GM15510 (cell line): ENCODE results near the gene RAB7B.

ENCODE experiments used
- POLR2A ChIP-seq: IDR thresholded peaks from 3 replicates; pipeline ENCODE4 v1.6.1; 2011; ENCODE audit warnings: borderline replicate concordance; ENCODE audit not compliant: insufficient read length; ENCODE audit errors: extremely low read depth

RAB7B gene

DNA sequence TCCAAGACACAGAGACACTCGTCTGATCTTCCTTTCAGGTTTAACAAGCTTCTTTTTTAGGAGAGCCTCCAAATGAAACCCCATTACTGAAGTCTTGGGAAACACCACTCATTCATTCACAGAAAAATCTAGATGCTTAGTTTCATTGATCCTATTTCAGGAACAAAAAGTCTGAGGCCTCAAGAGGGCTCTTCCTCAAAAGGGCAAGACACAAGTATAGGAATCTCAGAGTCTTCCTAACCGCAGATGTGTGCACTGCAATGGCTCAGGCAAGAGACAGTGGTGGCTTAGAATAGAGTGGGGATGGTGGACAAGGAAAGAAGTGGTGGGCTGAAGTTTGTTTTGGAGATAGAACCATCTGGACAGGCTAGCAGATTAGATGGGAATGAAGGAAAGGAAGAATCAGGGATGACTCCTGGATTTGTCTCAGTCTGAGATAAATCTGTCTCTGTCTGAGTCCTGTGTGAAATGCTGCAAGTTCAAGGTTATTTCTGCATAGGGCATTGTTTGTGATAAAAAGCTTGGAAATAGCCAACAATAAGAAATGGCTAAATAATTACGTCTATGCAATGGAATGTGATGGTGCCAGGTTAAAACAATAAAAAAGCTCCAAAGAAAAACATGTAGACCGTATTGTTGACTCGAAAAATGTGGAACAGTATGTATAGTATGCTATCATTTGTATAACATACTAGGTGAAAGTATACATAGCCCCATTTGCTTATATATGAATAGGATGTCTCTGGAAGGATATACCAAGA, 29.4 kb upstream of the RAB7B start:
- no peak for TF ChIP-seq POLR2A

DNA sequence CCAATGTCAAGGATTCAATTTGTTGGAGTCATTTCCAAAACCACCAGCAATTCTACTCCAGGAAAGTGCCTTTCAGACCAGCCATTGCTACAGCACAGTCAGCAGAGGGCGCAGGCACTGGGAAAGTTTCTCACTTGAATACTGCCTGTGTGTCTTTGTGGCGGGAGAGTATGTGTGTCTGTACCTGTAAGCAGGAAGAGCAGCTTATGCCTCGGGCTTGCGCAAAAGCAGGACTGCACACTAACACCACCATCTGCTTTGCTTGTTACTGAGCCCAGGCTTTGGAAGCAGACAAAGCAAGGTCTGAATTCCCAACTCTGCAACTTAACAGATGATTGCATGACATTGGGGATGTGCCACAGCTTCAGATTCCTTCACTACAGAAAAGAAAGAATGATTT, 27.5 kb upstream of the RAB7B start:
- TF ChIP-seq POLR2A = no peak

- no peak for TF ChIP-seq POLR2A
Measured at GRCh38 chr1:206030191-206030590, 27.0 kb upstream of the RAB7B start.

- no peak for TF ChIP-seq POLR2A
Measured at GRCh38 chr1:206029484-206029883, 26.3 kb upstream of the RAB7B start.

GRCh38 chr1:206025283-206025820, 22.2 kb upstream of the RAB7B start:
- TF ChIP-seq POLR2A = no peak

DNA sequence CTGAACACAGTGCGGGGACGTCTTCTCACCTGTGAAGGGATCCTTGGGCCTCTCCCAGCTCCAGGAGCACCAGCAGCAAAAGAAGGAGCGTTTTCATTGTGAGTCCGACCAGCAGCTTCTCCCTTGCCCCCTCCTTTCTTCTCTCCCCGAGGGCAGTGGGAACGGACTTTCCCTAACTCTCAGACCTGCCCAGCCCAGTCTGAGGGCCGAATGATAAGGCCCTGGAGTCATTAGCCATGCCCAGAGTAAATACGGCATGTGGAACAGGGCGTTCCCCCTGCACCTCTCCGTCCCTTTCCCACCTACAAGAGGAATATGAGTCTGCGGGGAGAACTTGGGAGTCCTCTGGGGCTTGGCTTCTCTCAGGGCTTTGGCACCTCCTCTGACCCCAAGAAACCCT, 20.5 kb upstream of the RAB7B start, which contains the start of gene CTSE:
CTSE (minus strand) TSS at position 201 of the 400 bp plus-strand sequence; CDS start at position 97, 104 bp downstream.
- TF ChIP-seq POLR2A = no peak

DNA sequence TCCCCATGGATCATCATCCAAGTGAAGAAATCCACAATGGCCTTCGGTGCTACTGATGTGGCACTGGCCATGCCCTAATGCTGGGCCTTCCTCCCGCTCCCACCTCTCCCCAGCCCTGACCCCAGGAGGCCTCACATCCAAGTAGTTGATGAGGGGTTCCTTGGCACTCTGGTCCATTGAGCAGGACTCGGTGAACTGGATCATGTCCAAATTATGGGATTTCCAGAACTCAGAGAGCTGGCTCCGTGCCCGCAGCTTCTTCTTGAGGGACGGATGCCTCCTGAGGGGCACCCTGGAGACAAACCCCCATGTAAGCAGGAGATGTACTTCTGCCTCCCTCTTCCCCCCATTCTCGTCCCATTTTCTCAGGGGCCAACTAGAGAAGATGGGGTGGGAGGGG, 19.6 kb upstream of the RAB7B start:
- no peak for TF ChIP-seq POLR2A

- TF ChIP-seq POLR2A = no peak
Measured at GRCh38 chr1:206021626-206022365, 18.6 kb upstream of the RAB7B start.

DNA sequence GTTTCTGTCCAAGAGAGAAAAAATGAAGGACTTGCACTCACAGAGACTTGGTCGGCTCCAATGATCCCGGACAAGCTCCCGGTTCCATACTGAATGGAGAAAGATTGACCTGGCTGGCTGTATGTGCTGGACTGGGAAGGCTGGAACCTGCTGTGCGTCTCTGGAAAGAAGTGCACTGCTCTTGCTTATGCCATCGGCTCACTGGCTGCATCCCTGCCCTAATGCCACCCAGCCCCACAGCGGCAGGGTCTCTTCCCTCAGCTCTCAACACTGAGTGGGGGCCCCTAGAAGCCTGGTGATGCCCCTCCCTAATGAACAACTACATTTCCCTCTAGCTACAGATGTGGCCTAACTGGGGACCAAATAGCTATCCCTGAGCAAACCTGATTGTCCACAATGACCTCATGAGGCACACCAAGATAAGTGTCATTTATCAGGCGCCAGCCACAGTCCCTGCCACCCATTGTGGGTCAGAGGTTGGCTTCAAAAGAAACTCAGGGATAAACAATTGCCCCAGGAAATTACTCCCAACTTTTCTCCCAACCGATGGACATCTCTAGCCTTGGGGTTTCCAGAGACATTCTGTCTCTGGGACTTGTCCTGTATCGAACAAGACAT, 17.9 kb upstream of the RAB7B start:
- TF ChIP-seq POLR2A = no peak

DNA sequence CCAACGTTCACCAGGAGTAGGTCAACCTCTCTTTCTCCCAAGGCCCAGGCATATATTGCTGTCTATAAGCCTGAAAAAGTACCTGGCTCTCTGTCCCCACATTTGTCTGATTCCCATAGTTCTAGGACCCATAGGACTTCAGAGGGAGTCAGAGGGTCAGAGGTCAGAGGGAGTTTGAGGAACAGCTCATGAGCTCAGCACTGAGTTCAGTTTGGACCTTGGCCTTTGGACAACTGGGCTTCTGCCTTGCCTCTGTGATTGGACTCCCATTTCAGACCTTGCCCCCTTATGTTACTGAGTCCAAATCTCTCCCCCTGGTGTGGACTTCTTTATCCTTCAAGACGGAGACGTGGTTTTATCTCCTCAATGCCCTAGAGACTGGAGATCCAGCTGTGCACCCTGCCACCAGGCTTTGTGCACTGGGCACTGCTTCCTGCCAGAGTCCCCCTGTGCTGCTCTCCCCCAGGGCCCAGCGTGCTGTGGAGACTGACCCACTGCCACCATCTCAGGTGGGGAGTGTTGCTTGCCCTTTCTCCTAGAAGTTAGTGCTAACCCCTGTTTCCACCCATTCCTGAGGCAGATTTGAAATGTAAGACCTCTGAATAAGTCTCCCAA, 17.3 kb upstream of the RAB7B start:
- no peak for TF ChIP-seq POLR2A

DNA sequence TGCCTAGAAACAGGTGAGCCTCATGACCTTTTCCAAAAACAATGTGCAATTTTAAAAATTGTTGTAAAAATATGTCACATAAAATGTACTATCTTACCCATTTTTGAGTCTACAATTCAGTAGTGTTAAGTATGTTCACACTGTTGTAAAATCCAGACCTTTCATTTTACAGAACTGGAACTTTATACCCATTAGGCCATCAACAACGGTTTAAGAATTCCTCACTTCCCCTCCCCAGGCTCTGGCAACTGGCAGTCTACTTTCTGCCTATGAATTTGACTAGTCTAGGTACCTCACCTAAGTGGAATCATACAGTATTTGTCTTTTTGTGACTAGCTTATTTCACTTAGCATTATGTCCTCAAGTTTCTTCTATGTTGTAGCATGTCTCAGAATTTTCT, 11.9 kb upstream of the RAB7B start:
- no peak for TF ChIP-seq POLR2A

DNA sequence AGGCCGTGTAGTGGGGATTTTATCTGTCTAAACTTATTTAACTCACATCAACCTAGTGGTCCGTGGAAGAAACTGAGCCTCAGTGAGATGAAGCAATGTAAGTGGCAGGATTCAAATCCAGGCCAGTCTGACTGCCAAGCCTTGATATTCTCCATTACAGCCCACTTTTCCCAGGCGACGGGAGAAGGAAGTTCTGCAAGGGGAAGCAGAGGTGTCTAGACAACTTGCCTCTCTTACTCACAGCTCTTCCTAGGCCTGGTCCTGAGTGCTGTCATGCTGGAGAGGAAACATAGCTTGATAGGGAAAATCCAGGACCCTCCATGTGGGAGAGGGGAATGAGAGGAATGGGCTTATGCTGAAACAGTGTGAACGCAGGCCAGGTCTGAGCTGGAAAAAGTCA, 11.4 kb upstream of the RAB7B start:
- TF ChIP-seq POLR2A = no peak

DNA sequence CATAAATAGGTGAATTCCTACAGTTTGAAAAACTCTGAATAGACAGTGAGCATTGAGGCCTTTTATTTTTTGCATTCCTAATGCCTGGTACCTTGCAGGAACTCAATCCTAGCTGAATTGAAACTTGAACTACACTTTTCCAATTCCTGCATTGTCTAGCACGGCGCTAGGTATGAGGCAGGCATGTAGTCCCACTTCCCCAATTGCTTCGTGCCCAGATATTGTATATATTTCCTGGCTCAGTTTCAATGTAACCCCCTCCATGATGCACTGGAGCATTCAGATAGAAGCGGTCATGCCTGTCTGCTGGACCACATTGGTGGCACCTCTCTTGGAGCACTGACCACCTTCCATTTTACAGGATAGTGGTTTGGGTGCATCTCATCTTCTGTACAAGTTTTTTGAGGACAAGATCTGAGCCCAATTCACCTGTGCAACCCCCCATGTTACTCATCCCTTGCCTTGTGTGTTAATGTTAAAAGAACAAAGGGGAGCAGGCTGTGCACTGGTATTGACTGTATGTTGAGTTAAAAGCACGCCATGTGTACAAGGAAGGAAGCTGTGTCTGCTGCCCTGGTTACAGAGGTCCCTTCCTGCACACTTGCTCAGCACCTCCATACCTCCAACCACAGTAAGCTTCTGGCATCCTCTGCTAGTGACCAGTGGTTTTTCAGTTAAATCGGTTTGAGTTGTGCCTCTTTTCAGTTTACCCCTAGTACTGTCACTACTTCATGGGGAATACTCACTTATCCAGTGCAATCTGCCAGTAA, 10.0 kb upstream of the RAB7B start:
- no peak for TF ChIP-seq POLR2A
